Endothelial cell of umbilical vein (primary cell): ENCODE measurements around the gene CREB3. TPM values are rescaled to one million over a fixed set of nuclear protein-coding genes. Genes with fewer than 3 reads are reported as not detected.

Experiments used
- BruUV-seq: library from RNA; stranded (reverse); fragments of 400-500 nt; replicated peaks from 2 replicates; lab custom pipeline; 2021; lab: Mats Ljungman, UMichigan
- CTCF ChIA-PET: fragments of 300-600, 350-600 bp; sonication (Branson Sonifier 250); formaldehyde crosslinking; loops from one replicate; lab custom pipeline; 2021; ENCODE audit warnings: antibody characterized with exemption, inconsistent platforms; lab: Charles Lee
- POLR2A ChIA-PET: fragments of 300-600, 350-600 bp; sonication (Branson Sonifier 250); formaldehyde crosslinking; loops from one replicate; lab custom pipeline; 2021; ENCODE audit warnings: antibody characterized with exemption, inconsistent platforms; lab: Charles Lee
- DNase-seq: peaks from one replicate; pipeline ENCODE4 v3.0.0-alpha.2; 2011; ENCODE audit warnings: low read depth, low spot score
- FAIRE-seq: peaks from 2 replicates; lab custom pipeline; 2011; peaks lifted over from hg19 to GRCh38; lab: Jason Lieb, UNC
- H2AFZ ChIP-seq: 2 replicates; pipeline ENCODE4 v1.6.0; 2012; ENCODE audit warnings: low read depth, low read length, control low read depth, inconsistent platforms
- H3K27ac ChIP-seq: 2 replicates; pipeline ENCODE4 v1.5.1; 2011; ENCODE audit warnings: low read depth, mild to moderate bottlenecking, control low read depth, low read length, moderate library complexity; ENCODE audit not compliant: insufficient read depth
- H3K27me3 ChIP-seq, 2 experiments: 2 replicates each; pipeline versions ENCODE4 v1.6.0 to v1.6.1; 2011; ENCODE audit warnings: low read length in 2 of 2, mixed read lengths in 1 of 2; ENCODE audit not compliant: control insufficient read depth in 2 of 2, insufficient read depth in 2 of 2
- H3K36me3 ChIP-seq, 2 experiments: 2 replicates in 1 of 2; 3 replicates in 1 of 2; pipeline ENCODE4 v1.5.1; 2011; ENCODE audit warnings: low read length in 2 of 2, mild to moderate bottlenecking in 1 of 2, moderate library complexity in 1 of 2; ENCODE audit not compliant: control insufficient read depth in 2 of 2, insufficient read depth in 2 of 2; ENCODE audit errors: extremely low read depth in 1 of 2
- H3K4me1 ChIP-seq: 3 replicates; pipeline ENCODE4 v1.5.1; 2011; ENCODE audit warnings: mild to moderate bottlenecking, low read length; ENCODE audit not compliant: control insufficient read depth, insufficient read depth; ENCODE audit errors: extremely low read depth
- H3K4me2 ChIP-seq: 2 replicates; pipeline ENCODE4 v1.6.1; 2011; ENCODE audit warnings: low read length, control low read depth, mixed read lengths; ENCODE audit not compliant: insufficient read depth
- H3K4me3 ChIP-seq, 3 experiments: fragments of 200-600 bp in 1 of 3; sonication (generic), shearing (Covaris generic) in 1 of 3; replicated peaks in 1 of 3; 2 replicates each; pipeline ENCODE4 v1.5.1; 2011 to 2016; ENCODE audit warnings: control low read depth in 3 of 3, low read length in 3 of 3, mild to moderate bottlenecking in 2 of 3, inconsistent platforms in 1 of 3, low read depth in 1 of 3, moderate library complexity in 1 of 3; ENCODE audit not compliant: insufficient read depth in 1 of 3
- H3K79me2 ChIP-seq: 2 replicates; pipeline ENCODE4 v1.6.0; 2012; ENCODE audit warnings: low read length, inconsistent platforms; ENCODE audit not compliant: control insufficient read depth, insufficient read depth
- H3K9ac ChIP-seq: replicated peaks from 2 replicates; pipeline ENCODE3; 2011; ENCODE audit warnings: low read length, control low read depth; ENCODE audit not compliant: insufficient read depth; ENCODE audit errors: extremely low read depth
- H3K9me1 ChIP-seq: replicated peaks from 3 replicates; pipeline ENCODE4 v1.6.0; 2011; ENCODE audit warnings: mild to moderate bottlenecking, low read length; ENCODE audit not compliant: control insufficient read depth, insufficient read depth; ENCODE audit errors: extremely low read depth
- H3K9me3 ChIP-seq: replicated peaks from 2 replicates; pipeline ENCODE4 v1.5.1; 2012; ENCODE audit warnings: low read length, inconsistent platforms; ENCODE audit not compliant: control insufficient read depth, insufficient read depth
- H4K20me1 ChIP-seq: replicated peaks from 2 replicates; pipeline ENCODE3; 2011; ENCODE audit warnings: mild to moderate bottlenecking, low read length; ENCODE audit not compliant: control insufficient read depth, insufficient read depth; ENCODE audit errors: extremely low read depth
- EZH2 ChIP-seq: IDR thresholded peaks from 2 replicates; pipeline ENCODE4 v1.6.1; 2012; ENCODE audit warnings: borderline replicate concordance, low read depth, mild to moderate bottlenecking, moderate library complexity, low read length, inconsistent platforms; ENCODE audit not compliant: severe bottlenecking
- FOS ChIP-seq: IDR thresholded peaks from 2 replicates; pipeline ENCODE4 v1.6.1; 2011; ENCODE audit warnings: mild to moderate bottlenecking, low read length, moderate library complexity, borderline replicate concordance; ENCODE audit not compliant: insufficient read depth
- GATA2 ChIP-seq: IDR thresholded peaks from 2 replicates; pipeline ENCODE4 v1.7.0; 2011; ENCODE audit warnings: low read depth, mild to moderate bottlenecking, moderate library complexity, mixed read lengths, low read length; ENCODE audit not compliant: insufficient read length, insufficient read depth
- JUN ChIP-seq: IDR thresholded peaks from 2 replicates; pipeline ENCODE4 v1.6.1; 2011; ENCODE audit warnings: borderline replicate concordance, low read depth; ENCODE audit not compliant: insufficient read length, insufficient read depth
- MAX ChIP-seq: IDR thresholded peaks from 2 replicates; pipeline ENCODE4 v1.6.1; 2011; ENCODE audit not compliant: insufficient read depth, insufficient read length
- MYC ChIP-seq: IDR thresholded peaks from one replicate; pipeline ENCODE4 v1.6.1; 2011; ENCODE audit warnings: mild to moderate bottlenecking, low read depth, low read length
- POLR2A ChIP-seq: IDR thresholded peaks from 2 replicates; pipeline ENCODE4 v1.6.1; 2012; ENCODE audit warnings: low read depth, mild to moderate bottlenecking, control low read depth, low read length
- POLR2AphosphoS5 ChIP-seq: IDR thresholded peaks from 2 replicates; pipeline ENCODE4 v1.6.1; 2012; ENCODE audit warnings: low read depth, mild to moderate bottlenecking, control low read depth, low read length, moderate library complexity; ENCODE audit not compliant: insufficient read depth
- dilution Hi-C: fragments of 300-500 bp; cut with MboI; formaldehyde crosslinking; loops from one replicate; pipeline ENCODE4 v1.15.0; 2019; ENCODE audit warnings: low sequenced_read_pairs; ENCODE audit not compliant: extremely low pct_ligation_motif_present
- intact Hi-C: fragments of 100-400 bp; cut with micrococcal nuclease; formaldehyde crosslinking; loops from one replicate; pipeline ENCODE4 v1.10.0; 2022
- polyA plus RNA-seq, 4 experiments: library from polyadenylated mRNA; depleted of rRNA in 3 of 4; stranded (reverse) in 3 of 4; unstranded in 1 of 4; fragments of >200 nt; gene quantifications; 2 replicates each; pipeline versions ENCODE4 v1.2.1 to v1.2.3, GENCODE V29; 2011 to 2012; ENCODE audit warnings: missing spikeins in 1 of 4
- total RNA-seq: library from RNA; stranded (reverse); gene quantifications from 2 replicates; pipeline ENCODE4 v1.2.3, GENCODE V29; 2021
- TF ChIP-seq, protein P1 (sequence below), 2 donors: IDR thresholded peaks; 1 replicate in 1 of 2; 2 replicates in 1 of 2; pipeline ENCODE4 v1.5.1; 2011; ENCODE audit warnings: low read length in 2 of 2, mild to moderate bottlenecking in 2 of 2, moderate library complexity in 2 of 2, control low read depth in 1 of 2, inconsistent platforms in 1 of 2, low read depth in 1 of 2; ENCODE audit not compliant: insufficient read depth in 1 of 2; ENCODE audit errors: extremely low read depth in 1 of 2

Gene CREB3
- total and polyA plus RNA-seq, 2 donors (not counting 3 experiments of a cell fraction or from before 2014, with no cell fraction given), result 39.8 to 52.1 TPM

DNA sequence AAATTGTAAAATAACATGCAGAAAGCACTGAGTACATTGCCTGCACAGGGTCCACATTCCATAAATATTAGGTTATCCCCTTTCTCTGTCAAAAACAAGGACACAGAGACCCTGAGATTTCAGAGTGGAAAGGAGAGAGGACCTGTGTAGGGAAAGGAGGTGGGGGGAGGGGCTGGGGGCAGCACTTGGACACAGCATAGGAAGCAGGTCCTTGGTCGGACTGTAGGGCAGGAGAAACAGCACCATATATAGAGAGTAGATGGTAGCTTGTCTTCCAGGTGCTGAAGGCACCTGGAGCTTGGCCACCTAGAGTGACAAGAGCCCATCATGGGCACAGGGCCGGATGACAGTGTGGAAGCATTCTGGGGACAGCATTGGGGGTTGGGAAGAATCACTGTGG, 45.2 kb upstream of the CREB3 start:
- POLR2A ChIA-PET, result interaction anchor here (1.2 kb wide), 1 partner anchor 29 kb away, joined by 4 read pairs; the partner anchor contains the start of genes CCDC107 and RMRP
- no peak for DNase-seq
- Histone ChIP-seq H3K4me2 (no peak overlapping the region), H3K27ac (no peak overlapping the region), H3K79me2 (peaks cover 36% of the 10 kb centered on the region), H2AFZ (no peak overlapping the region), H3K27me3 (no peaks in the 10 kb centered on the region), H3K9me3 (no peaks in the 10 kb centered on the region), H3K36me3 (peaks cover 7 to 24% of the 10 kb centered on the region in 2 experiments), H3K9ac (no peak overlapping the region), H3K9me1 (no peaks in the 10 kb centered on the region), H3K4me1 (peaks cover 28% of the 10 kb centered on the region), H3K4me3 (no peak overlapping the region), H4K20me1 (no peaks in the 10 kb centered on the region)
- BruUV-seq, result no TSS peak
- CTCF ChIA-PET, result interaction anchor here (2.0 to 13.5 kb wide), 2 partner anchors 10 to 26 kb away, joined by 16 to 227 read pairs; partner anchors contain the start of genes ARHGEF39, CCDC107 and RMRP
- dilution Hi-C loops (no loop called here), intact Hi-C loops (no loop called here)
- FAIRE-seq, result no peak
- TF ChIP-seq EZH2 (no peak), POLR2A (no peak), POLR2AphosphoS5 (no peak), FOS (no peak), GATA2 (no peak), MAX (no peak), MYC (no peak), JUN (no peak)
- TF ChIP-seq, protein P1, sequence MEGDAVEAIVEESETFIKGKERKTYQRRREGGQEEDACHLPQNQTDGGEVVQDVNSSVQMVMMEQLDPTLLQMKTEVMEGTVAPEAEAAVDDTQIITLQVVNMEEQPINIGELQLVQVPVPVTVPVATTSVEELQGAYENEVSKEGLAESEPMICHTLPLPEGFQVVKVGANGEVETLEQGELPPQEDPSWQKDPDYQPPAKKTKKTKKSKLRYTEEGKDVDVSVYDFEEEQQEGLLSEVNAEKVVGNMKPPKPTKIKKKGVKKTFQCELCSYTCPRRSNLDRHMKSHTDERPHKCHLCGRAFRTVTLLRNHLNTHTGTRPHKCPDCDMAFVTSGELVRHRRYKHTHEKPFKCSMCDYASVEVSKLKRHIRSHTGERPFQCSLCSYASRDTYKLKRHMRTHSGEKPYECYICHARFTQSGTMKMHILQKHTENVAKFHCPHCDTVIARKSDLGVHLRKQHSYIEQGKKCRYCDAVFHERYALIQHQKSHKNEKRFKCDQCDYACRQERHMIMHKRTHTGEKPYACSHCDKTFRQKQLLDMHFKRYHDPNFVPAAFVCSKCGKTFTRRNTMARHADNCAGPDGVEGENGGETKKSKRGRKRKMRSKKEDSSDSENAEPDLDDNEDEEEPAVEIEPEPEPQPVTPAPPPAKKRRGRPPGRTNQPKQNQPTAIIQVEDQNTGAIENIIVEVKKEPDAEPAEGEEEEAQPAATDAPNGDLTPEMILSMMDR (IDR thresholded peaks at IDR 0.05; ENCODE audit: extremely low read depth in 1 of 2, insufficient read depth in 1 of 2, low read depth in 1 of 2, low read length in 2 of 2), result no peak
